ENCODE data around the gene RERE.

Gene RERE

DNA sequence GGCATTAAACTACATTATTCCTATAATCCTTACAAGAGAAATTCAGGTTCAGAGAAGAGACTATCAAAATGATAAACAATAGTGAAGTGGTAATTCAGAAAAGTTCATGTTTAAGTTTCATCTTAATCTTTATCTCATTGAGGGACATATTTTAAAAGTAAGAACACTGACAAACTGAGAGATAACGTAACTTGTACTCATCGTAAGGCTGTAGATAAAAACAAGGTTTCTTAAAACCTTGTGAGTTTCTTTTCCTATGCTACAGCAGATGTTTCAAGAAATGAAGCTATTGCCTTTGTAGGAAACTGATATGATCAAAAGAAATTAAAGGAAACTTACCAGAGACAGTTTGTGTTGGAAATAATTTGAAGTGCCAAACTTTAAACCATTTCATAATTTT, 65.0 kb downstream of the RERE start:
- WGBS, 2 donors (ENCODE audit: extremely low coverage in 2 of 2, insufficient read length in 2 of 2, insufficient replicate concordance in 1 of 2), result no CpG with 5 or more reads among the region's 2 CpGs
- H2BK120ac ChIP-seq (ENCODE audit: low read depth, low read length), result no peak overlapping the region
- H3K4me1 ChIP-seq (ENCODE audit: control insufficient read depth in 2 of 2, insufficient read depth in 1 of 2, low read depth in 1 of 2, low read length in 2 of 2), result peaks cover 0 to 20% of the 10 kb centered on the region in 2 donors
- H3K27me3 ChIP-seq (ENCODE audit: control insufficient read depth in 3 of 3, insufficient read depth in 3 of 3, low read depth in 1 of 3, low read length in 3 of 3), result no peaks in the 10 kb centered on the region
- no peak overlapping the region for H4K91ac ChIP-seq (ENCODE audit: low read depth, low read length, poor library complexity)
- no peak overlapping the region for H3K23ac ChIP-seq (ENCODE audit: low read depth, low read length, poor library complexity)
- no peak overlapping the region for H2AFZ ChIP-seq (ENCODE audit: low read length)
- H3K36me3 ChIP-seq (replicated peaks in 1 of 2; ENCODE audit: control insufficient read depth in 2 of 2, insufficient read depth in 2 of 2, low read length in 2 of 2), result no peaks in the 10 kb centered on the region
- no peak overlapping the region for H3K4me2 ChIP-seq (ENCODE audit: insufficient read depth, low read length, poor library complexity, severe bottlenecking)
- no peak overlapping the region for H4K8ac ChIP-seq (ENCODE audit: low read depth, low read length)
- H3K18ac ChIP-seq (ENCODE audit: low read length), result no peak overlapping the region
- no peak for DNase-seq (ENCODE audit: low spot score)
- no peak overlapping the region for H2BK15ac ChIP-seq (ENCODE audit: low read length)
- H3K9ac ChIP-seq (ENCODE audit: low read depth, low read length, poor library complexity), result no peak overlapping the region
- no peak overlapping the region for H3K4ac ChIP-seq (ENCODE audit: low read length)
- no peak overlapping the region for H2AK5ac ChIP-seq (ENCODE audit: low read depth, low read length)
- H2BK5ac ChIP-seq (ENCODE audit: low read length), result no peak overlapping the region
- peaks cover 2% of the 10 kb centered on the region for H3K79me1 ChIP-seq (ENCODE audit: low read depth, low read length)
- H3K4me3 ChIP-seq (ENCODE audit: low read length in 2 of 2), result no peak overlapping the region
- no peak overlapping the region for H2BK12ac ChIP-seq (ENCODE audit: low read length)
- no peak overlapping the region for H3K14ac ChIP-seq (ENCODE audit: low read length)
- H3K27ac ChIP-seq (replicated peaks; ENCODE audit: low read length), result no peak overlapping the region
- H3K9me3 ChIP-seq (replicated peaks in 1 of 2; ENCODE audit: control insufficient read depth in 2 of 2, insufficient read depth in 1 of 2, low read depth in 1 of 2, low read length in 2 of 2), result peaks cover 0 to 4% of the 10 kb centered on the region in 2 donors

DNA sequence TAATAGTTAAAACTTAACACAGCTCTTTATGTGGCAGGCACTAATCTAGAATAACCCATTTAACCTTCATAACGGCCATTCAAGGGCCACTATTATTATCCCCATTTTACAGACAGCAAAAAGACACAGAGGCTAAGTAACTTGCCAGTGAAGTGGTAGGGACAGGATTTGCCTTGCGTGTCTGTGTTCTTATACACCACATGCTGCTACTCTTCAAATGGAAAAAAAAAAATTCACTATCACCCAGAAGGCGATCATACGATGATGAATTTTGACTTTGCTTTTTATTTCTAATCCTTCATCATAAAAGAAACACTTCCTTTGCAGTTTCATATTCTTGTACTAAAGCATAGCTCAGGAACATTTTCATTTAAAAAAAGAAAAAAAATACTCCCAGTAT, 65.5 kb downstream of the RERE start:
- Histone ChIP-seq H3K79me1 (ENCODE audit: low read depth, low read length) (peaks cover 2% of the 10 kb centered on the region), H3K4me3 (ENCODE audit: low read length in 2 of 2) (no peak overlapping the region), H4K91ac (ENCODE audit: low read depth, low read length, poor library complexity) (no peak overlapping the region), H3K23ac (ENCODE audit: low read depth, low read length, poor library complexity) (no peak overlapping the region), H2AFZ (ENCODE audit: low read length) (no peak overlapping the region), H2BK5ac (ENCODE audit: low read length) (no peak overlapping the region), H2AK5ac (ENCODE audit: low read depth, low read length) (no peak overlapping the region), H3K14ac (ENCODE audit: low read length) (no peak overlapping the region), H3K4ac (ENCODE audit: low read length) (no peak overlapping the region), H4K8ac (ENCODE audit: low read depth, low read length) (no peak overlapping the region), H3K4me1 (ENCODE audit: control insufficient read depth in 2 of 2, insufficient read depth in 1 of 2, low read depth in 1 of 2, low read length in 2 of 2) (peaks cover 0 to 20% of the 10 kb centered on the region in 2 donors), H3K27ac (replicated peaks; ENCODE audit: low read length) (no peak overlapping the region), H3K18ac (ENCODE audit: low read length) (no peak overlapping the region), H3K36me3 (replicated peaks in 1 of 2; ENCODE audit: control insufficient read depth in 2 of 2, insufficient read depth in 2 of 2, low read length in 2 of 2) (no peaks in the 10 kb centered on the region), H3K9me3 (replicated peaks in 1 of 2; ENCODE audit: control insufficient read depth in 2 of 2, insufficient read depth in 1 of 2, low read depth in 1 of 2, low read length in 2 of 2) (peaks cover 0 to 4% of the 10 kb centered on the region in 2 donors), H3K27me3 (ENCODE audit: control insufficient read depth in 3 of 3, insufficient read depth in 3 of 3, low read depth in 1 of 3, low read length in 3 of 3) (no peaks in the 10 kb centered on the region), H2BK15ac (ENCODE audit: low read length) (no peak overlapping the region), H3K9ac (ENCODE audit: low read depth, low read length, poor library complexity) (no peak overlapping the region), H2BK120ac (ENCODE audit: low read depth, low read length) (no peak overlapping the region), H2BK12ac (ENCODE audit: low read length) (no peak overlapping the region), H3K4me2 (ENCODE audit: insufficient read depth, low read length, poor library complexity, severe bottlenecking) (no peak overlapping the region)
- WGBS, 2 donors (ENCODE audit: extremely low coverage in 2 of 2, insufficient read length in 2 of 2, insufficient replicate concordance in 1 of 2), result no CpG with 5 or more reads among the region's 4 CpGs
- no peak for DNase-seq (ENCODE audit: low spot score)

DNA sequence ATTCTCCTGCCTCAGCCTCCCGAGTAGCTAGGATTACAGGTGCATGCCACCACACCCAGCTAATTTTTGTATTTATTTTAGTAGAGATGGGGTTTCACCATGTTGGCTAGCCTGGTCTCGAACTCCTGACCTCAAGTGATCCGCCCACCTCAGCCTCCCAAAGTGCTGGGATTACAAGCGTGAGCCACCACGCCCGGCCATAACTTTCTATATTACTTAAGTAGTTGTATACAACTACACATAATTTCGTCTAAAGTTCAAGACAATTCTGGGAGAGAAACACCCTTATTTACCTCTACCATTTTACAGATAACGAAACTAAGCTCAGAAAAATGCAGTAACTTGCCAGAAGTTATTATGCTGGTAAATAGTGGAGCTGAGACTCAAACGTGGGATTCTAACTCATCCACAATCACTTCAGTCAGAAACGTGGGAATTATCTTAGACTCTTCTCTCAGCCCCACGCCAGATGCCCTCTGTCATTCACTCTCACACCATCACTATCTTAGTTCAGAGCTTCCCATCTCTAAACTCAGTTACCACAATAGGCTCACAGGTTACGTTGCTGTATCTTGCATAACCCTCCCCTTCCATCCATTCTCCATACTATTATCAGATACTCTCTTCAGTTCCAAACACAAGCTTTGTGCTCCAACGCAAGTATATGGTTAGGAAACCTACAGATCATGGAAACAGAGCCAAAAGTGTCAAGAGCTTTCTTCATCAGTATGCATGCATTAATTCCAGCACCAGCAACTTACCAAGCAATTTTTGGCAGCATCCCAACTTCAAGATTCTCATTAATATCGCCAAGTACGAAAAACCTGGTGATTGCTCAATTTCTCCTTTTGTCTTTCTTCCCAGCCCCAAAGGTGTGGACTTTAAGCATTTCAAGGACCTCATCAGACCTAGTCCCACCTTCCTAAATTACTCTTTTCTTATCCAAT, 69.3 kb downstream of the RERE start:
- Histone ChIP-seq H3K18ac (ENCODE audit: low read length) (no peak overlapping the region), H3K4me2 (ENCODE audit: insufficient read depth, low read length, poor library complexity, severe bottlenecking) (no peak overlapping the region), H3K9ac (ENCODE audit: low read depth, low read length, poor library complexity) (no peak overlapping the region), H3K79me1 (ENCODE audit: low read depth, low read length) (peaks cover 2% of the 10 kb centered on the region), H3K4ac (ENCODE audit: low read length) (no peak overlapping the region), H4K91ac (ENCODE audit: low read depth, low read length, poor library complexity) (no peak overlapping the region), H2BK12ac (ENCODE audit: low read length) (no peak overlapping the region), H4K8ac (ENCODE audit: low read depth, low read length) (no peak overlapping the region), H3K9me3 (replicated peaks in 1 of 2; ENCODE audit: control insufficient read depth in 2 of 2, insufficient read depth in 1 of 2, low read depth in 1 of 2, low read length in 2 of 2) (peaks cover 0 to 4% of the 10 kb centered on the region in 2 donors), H2BK5ac (ENCODE audit: low read length) (no peak overlapping the region), H3K4me1 (ENCODE audit: control insufficient read depth in 2 of 2, insufficient read depth in 1 of 2, low read depth in 1 of 2, low read length in 2 of 2) (peaks cover 0 to 2% of the 10 kb centered on the region in 2 donors), H3K27ac (replicated peaks; ENCODE audit: low read length) (no peak overlapping the region), H2AFZ (ENCODE audit: low read length) (no peak overlapping the region), H2BK15ac (ENCODE audit: low read length) (no peak overlapping the region), H3K4me3 (ENCODE audit: low read length in 2 of 2) (no peak overlapping the region), H2BK120ac (ENCODE audit: low read depth, low read length) (no peak overlapping the region), H3K14ac (ENCODE audit: low read length) (no peak overlapping the region), H3K36me3 (replicated peaks in 1 of 2; ENCODE audit: control insufficient read depth in 2 of 2, insufficient read depth in 2 of 2, low read length in 2 of 2) (no peaks in the 10 kb centered on the region), H2AK5ac (ENCODE audit: low read depth, low read length) (no peak overlapping the region), H3K27me3 (ENCODE audit: control insufficient read depth in 3 of 3, insufficient read depth in 3 of 3, low read depth in 1 of 3, low read length in 3 of 3) (no peaks in the 10 kb centered on the region), H3K23ac (ENCODE audit: low read depth, low read length, poor library complexity) (no peak overlapping the region)
- no CpG with 5 or more reads among the region's 15 CpGs for WGBS, 2 donors (ENCODE audit: extremely low coverage in 2 of 2, insufficient read length in 2 of 2, insufficient replicate concordance in 1 of 2)
- no peak for DNase-seq (ENCODE audit: low spot score)

DNA sequence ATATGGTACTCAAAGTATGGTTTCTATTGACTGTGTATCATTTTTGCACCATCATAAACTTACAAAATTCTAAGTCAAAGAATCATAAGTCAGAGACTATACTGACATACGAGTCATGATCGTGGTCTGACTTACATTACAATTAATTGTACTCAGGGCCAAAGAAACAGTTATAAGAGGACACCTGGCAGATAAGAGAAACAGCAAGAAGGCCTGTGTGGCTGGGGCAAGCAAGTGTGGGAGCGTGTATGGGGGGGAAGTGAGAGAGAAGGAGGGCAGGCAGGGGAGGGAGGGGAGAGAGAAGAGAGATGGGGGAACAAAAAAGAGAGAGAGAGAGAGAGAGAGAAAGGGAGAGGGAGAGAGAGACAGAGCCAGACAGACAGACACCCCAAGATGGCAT, 70.9 kb downstream of the RERE start:
- Histone ChIP-seq H2AFZ (ENCODE audit: low read length) (no peak overlapping the region), H3K27ac (replicated peaks; ENCODE audit: low read length) (no peak overlapping the region), H4K8ac (ENCODE audit: low read depth, low read length) (no peak overlapping the region), H2BK12ac (ENCODE audit: low read length) (no peak overlapping the region), H3K36me3 (replicated peaks in 1 of 2; ENCODE audit: control insufficient read depth in 2 of 2, insufficient read depth in 2 of 2, low read length in 2 of 2) (no peaks in the 10 kb centered on the region), H2BK15ac (ENCODE audit: low read length) (no peak overlapping the region), H3K27me3 (ENCODE audit: control insufficient read depth in 3 of 3, insufficient read depth in 3 of 3, low read depth in 1 of 3, low read length in 3 of 3) (no peaks in the 10 kb centered on the region), H3K9ac (ENCODE audit: low read depth, low read length, poor library complexity) (no peak overlapping the region), H3K14ac (ENCODE audit: low read length) (no peak overlapping the region), H3K23ac (ENCODE audit: low read depth, low read length, poor library complexity) (no peak overlapping the region), H3K4ac (ENCODE audit: low read length) (no peak overlapping the region), H3K18ac (ENCODE audit: low read length) (no peak overlapping the region), H3K79me1 (ENCODE audit: low read depth, low read length) (peaks cover 2% of the 10 kb centered on the region), H2BK120ac (ENCODE audit: low read depth, low read length) (no peak overlapping the region), H3K4me3 (ENCODE audit: low read length in 2 of 2) (no peak overlapping the region), H3K4me2 (ENCODE audit: insufficient read depth, low read length, poor library complexity, severe bottlenecking) (no peak overlapping the region), H3K4me1 (ENCODE audit: control insufficient read depth in 2 of 2, insufficient read depth in 1 of 2, low read depth in 1 of 2, low read length in 2 of 2) (no peaks in the 10 kb centered on the region), H3K9me3 (replicated peaks in 1 of 2; ENCODE audit: control insufficient read depth in 2 of 2, insufficient read depth in 1 of 2, low read depth in 1 of 2, low read length in 2 of 2) (peaks cover 0 to 4% of the 10 kb centered on the region in 2 donors), H2BK5ac (ENCODE audit: low read length) (no peak overlapping the region), H4K91ac (ENCODE audit: low read depth, low read length, poor library complexity) (no peak overlapping the region), H2AK5ac (ENCODE audit: low read depth, low read length) (no peak overlapping the region)
- no peak for DNase-seq (ENCODE audit: low spot score)
- no CpG with 5 or more reads among the region's 3 CpGs for WGBS, 2 donors (ENCODE audit: extremely low coverage in 2 of 2, insufficient read length in 2 of 2, insufficient replicate concordance in 1 of 2)

Data from neuronal stem cell (in vitro differentiated cells).